ENCODE results near the gene HOXB7.

Gene HOXB7

DNA sequence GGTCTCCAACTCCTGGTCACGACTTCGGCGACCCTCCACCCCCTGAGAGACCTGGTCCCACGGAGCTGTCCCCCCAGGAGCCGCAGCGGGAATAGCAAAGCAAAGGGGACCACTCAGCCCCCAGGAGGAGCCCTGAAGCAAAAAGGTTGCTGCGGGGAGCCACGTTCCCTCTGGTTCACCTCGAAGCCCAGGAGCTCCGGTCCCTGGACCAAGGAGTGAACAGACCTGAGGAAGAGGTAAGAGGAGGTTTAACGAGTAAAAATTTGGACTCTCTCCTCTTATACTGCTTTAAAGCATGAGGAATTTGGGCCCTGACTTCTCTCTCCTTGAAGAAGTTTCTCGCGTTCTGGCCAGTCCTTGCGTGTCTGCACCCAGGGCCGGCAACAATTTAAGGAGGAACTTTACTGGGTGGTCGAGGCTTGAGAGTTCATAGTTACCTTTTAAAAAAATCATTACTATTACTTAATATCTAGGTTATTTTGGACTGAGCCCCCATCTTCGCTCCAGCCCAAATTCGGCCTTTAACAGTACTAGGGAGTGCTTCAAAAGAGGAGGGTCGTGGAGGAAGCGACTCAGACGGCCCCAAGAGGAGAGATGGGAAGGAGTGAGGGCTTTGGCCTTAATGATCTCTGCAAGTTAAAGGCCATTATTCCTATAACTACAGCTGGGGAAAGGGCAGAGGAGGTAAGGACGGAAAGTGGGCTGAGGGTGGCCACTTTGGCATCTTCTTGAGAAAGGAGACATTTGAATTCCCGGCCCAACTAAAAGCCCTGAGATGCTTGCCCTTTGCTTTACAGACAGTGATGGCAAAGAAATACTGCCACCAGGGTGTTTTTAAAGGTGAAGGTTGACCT lies 32.3 kb upstream of the HOXB7 start:
- Histone ChIP-seq H3K27me3 (replicated peaks; ENCODE audit: control insufficient read depth, insufficient read depth, low read length) (no peaks in the 10 kb centered on the region; the same call in none of the 2 replicates), H3K36me3 (ENCODE audit: control insufficient read depth, insufficient read depth, low read length) (no peaks in the 10 kb centered on the region), H3K4me3 (replicated peaks; ENCODE audit: low read depth, low read length) (no peak overlapping the region)
- TF ChIP-seq, protein P1, sequence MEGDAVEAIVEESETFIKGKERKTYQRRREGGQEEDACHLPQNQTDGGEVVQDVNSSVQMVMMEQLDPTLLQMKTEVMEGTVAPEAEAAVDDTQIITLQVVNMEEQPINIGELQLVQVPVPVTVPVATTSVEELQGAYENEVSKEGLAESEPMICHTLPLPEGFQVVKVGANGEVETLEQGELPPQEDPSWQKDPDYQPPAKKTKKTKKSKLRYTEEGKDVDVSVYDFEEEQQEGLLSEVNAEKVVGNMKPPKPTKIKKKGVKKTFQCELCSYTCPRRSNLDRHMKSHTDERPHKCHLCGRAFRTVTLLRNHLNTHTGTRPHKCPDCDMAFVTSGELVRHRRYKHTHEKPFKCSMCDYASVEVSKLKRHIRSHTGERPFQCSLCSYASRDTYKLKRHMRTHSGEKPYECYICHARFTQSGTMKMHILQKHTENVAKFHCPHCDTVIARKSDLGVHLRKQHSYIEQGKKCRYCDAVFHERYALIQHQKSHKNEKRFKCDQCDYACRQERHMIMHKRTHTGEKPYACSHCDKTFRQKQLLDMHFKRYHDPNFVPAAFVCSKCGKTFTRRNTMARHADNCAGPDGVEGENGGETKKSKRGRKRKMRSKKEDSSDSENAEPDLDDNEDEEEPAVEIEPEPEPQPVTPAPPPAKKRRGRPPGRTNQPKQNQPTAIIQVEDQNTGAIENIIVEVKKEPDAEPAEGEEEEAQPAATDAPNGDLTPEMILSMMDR (IDR thresholded peaks at IDR 0.05; ENCODE audit: insufficient read depth, low read length, poor library complexity, severe bottlenecking): no peak
- DNase-seq (ENCODE audit: extremely low read depth, insufficient read length): no peak

DNA sequence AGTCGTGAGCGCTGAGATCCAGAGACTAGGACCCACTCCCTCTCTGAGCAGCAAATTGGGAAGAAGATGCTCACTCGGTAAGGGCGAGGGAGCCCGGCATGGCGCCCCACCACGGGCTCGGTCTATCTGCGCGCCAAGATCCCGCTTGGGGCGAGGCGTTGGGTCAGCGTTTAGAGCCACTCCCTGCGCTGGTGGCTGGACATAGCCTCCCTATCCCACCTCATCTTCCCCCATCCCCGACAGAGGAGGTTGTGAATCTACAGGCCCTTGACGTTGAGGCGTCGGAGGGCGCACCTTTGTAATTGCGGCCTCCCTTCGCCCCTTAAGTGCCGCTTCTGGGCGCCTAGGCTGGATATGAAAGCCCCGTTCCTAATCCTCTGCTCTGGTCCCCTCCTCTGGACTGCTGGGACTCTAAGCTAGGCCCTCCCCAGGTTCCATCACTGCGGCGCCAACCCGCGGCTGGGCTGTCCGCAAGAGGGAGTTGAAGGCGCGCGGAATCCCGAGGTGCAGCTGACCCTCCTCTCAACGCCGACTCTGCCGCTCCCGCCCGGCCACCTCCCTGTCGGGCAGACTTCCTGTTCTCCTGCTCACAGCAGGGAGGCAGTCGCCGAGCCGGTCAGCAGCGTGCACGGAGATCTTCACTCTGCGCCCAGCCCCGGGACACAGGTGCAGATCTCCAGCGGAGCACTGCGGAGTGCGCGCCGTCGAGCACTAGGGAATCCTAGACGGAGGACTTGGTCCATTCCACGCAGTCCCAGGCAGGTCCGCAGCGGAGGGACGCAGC lies 31.4 kb upstream of the HOXB7 start:
- H3K4me3 ChIP-seq (replicated peaks; ENCODE audit: low read depth, low read length): no peak overlapping the region
- TF ChIP-seq, protein P1 (IDR thresholded peaks at IDR 0.05; ENCODE audit: insufficient read depth, low read length, poor library complexity, severe bottlenecking): no peak
- H3K36me3 ChIP-seq (ENCODE audit: control insufficient read depth, insufficient read depth, low read length): no peaks in the 10 kb centered on the region
- DNase-seq (ENCODE audit: extremely low read depth, insufficient read length): no peak
- no peaks in the 10 kb centered on the region; the same call in none of the 2 replicates for H3K27me3 ChIP-seq (replicated peaks; ENCODE audit: control insufficient read depth, insufficient read depth, low read length)

DNA sequence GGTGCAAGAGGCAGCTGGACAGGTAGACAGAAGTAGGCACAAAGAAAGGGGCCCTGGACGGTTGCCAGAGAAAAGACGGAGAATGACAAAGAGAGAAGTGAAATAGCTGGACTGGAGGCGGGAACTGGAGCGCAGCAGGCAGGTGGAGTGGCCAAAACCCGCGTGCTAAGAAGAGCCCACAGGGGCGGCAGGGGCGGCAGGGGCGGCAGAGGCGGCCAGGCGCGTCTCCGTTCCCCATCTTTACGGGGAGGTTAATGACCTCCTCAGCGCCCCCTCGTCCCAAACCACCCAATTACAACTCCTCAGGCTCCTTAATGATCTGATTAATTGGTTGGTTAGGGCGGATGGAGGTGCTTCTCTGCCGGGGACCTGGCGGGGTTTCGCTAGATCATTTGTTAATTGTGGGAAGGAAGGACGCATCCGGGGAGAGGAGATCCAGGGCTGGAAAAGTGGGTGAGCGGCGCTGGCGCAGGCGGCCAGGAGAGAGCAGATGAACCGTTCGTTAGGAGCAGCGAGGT lies 30.8 kb upstream of the HOXB7 start:
- H3K27me3 ChIP-seq (replicated peaks; ENCODE audit: control insufficient read depth, insufficient read depth, low read length): no peaks in the 10 kb centered on the region; the same call in none of the 2 replicates
- no peak for DNase-seq (ENCODE audit: extremely low read depth, insufficient read length)

DNA sequence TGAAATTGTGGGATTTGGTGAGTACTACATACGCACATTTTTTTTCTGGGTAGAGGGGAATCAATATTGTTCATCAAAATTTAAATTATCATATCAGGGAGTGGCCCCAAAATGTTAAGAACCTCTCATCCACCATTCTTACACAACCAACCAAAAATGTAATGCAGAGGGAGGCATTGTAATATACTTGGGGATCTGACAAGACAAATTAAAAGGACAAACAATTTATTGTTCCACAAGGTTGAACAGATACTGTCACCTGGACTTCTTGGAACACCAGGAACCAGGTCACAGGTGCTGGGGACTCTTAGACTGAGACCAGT lies 30.0 kb upstream of the HOXB7 start:
- TF ChIP-seq, protein P1 (IDR thresholded peaks at IDR 0.05; ENCODE audit: insufficient read depth, low read length, poor library complexity, severe bottlenecking): no peak
- Histone ChIP-seq H3K4me3 (replicated peaks; ENCODE audit: low read depth, low read length) (no peak overlapping the region), H3K27me3 (replicated peaks; ENCODE audit: control insufficient read depth, insufficient read depth, low read length) (no peaks in the 10 kb centered on the region; the same call in none of the 2 replicates), H3K36me3 (ENCODE audit: control insufficient read depth, insufficient read depth, low read length) (no peaks in the 10 kb centered on the region)
- no peak for DNase-seq (ENCODE audit: extremely low read depth, insufficient read length)

More for the DNA sequence above, 30.8 kb upstream of the HOXB7 start:
- no peaks in the 10 kb centered on the region for H3K36me3 ChIP-seq (ENCODE audit: control insufficient read depth, insufficient read depth, low read length)
- H3K4me3 ChIP-seq (replicated peaks; ENCODE audit: low read depth, low read length): no peak overlapping the region
- TF ChIP-seq, protein P1 (IDR thresholded peaks at IDR 0.05; ENCODE audit: insufficient read depth, low read length, poor library complexity, severe bottlenecking): peak; percentile 2

DNA sequence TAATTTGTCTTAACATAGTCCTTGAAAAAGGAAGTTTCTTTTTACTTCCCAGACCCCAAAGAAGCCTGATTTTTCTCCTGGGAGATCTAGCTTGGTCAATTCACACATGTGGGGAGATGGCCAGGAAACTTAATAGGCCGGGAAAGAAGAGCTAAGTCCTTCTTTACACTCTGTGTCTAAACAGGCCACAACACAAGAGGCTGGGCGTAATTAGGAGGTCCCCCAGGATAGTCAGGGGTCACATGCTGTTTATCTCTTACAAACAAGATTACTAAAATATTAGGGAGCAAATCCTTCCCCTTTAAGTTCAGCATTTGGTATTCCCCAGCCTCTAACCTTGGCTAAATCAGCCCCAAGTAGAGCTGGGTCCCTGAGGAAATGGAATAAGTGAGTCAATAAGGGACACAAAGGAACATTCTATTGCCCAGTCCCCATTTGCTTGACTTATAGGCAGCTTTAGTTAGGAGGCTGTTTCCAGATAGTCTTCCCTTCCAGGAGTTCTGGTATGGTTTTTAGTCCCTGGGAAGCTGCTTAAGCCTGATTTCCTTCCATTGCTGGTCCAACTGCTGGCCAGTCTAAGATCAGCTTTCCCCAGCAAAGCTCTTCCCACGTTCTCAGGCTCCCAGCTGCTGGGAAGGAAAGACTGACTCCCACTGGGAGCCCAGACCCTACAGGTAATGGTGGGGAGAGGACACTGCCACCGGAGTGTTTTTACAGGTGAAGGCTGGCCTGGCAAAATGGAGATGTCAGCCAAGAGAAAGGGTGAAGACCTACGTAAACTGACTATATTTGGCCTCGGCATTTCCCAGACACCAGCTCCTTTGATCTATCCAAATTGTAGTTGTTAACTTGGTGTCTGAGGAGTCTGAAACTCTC lies 29.4 kb upstream of the HOXB7 start:
- H3K36me3 ChIP-seq (ENCODE audit: control insufficient read depth, insufficient read depth, low read length): no peaks in the 10 kb centered on the region
- no peak for DNase-seq (ENCODE audit: extremely low read depth, insufficient read length)
- H3K4me3 ChIP-seq (replicated peaks; ENCODE audit: low read depth, low read length): no peak overlapping the region
- TF ChIP-seq, protein P1 (IDR thresholded peaks at IDR 0.05; ENCODE audit: insufficient read depth, low read length, poor library complexity, severe bottlenecking): no peak
- H3K27me3 ChIP-seq (replicated peaks; ENCODE audit: control insufficient read depth, insufficient read depth, low read length): no peaks in the 10 kb centered on the region; the same call in none of the 2 replicates

Measured in GM06990 (cell line).